Middle frontal gyrus (tissue), 1 donor: Measurements from ENCODE around the gene TREML1.
"Not testable (repeated sequence)": the region's sequence is repeated elsewhere in the genome, so short reads cannot be mapped to it uniquely, and the experiment has no call there.

ENCODE experiments used
- DNase-seq: peaks from one replicate; pipeline ENCODE4 v3.0.0-alpha.2; 2015; ENCODE audit warnings: low spot score; ENCODE audit errors: extremely low spot score

TREML1 gene

DNA sequence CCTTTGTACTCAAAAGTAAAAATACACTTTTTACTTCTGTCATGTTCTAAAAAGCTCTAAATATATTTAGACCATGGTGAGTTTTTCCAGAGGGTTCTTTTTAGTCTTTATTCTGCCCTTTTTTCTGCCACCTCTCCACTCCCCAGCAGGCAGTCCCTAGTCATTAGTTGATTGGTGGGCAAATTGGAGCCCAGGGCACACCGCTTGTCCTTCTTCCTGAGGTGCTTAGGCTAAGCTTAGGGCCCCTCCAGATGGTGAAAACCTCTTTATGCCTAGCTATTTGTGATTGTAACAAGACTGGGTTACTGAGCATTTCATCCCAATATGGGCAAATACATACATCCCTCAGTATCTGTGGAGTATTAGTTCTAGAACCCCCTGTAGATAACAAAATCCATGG is 6.2 kb downstream of the TREML1 start:
- no peak for DNase-seq

DNA sequence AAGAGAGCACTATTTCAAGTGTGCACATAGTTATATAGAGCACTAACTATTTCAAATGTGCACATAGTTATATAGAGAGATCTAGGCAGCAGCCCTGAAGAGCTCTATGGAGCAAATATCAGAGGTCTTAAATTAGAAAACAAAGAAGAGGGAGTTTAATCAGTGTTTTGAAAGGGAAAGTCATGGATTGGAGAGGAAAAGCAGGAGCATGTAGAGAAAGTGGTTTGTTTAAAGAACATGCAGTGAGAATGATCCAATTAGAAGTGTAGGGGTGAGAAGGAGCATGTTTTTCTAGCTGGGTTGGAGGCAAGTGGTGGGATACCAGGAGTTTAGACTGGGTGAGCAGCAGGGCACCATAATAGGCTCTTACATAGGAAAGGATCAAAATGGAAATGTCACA is 17.2 kb downstream of the TREML1 start:
- DNase-seq: no peak

DNA sequence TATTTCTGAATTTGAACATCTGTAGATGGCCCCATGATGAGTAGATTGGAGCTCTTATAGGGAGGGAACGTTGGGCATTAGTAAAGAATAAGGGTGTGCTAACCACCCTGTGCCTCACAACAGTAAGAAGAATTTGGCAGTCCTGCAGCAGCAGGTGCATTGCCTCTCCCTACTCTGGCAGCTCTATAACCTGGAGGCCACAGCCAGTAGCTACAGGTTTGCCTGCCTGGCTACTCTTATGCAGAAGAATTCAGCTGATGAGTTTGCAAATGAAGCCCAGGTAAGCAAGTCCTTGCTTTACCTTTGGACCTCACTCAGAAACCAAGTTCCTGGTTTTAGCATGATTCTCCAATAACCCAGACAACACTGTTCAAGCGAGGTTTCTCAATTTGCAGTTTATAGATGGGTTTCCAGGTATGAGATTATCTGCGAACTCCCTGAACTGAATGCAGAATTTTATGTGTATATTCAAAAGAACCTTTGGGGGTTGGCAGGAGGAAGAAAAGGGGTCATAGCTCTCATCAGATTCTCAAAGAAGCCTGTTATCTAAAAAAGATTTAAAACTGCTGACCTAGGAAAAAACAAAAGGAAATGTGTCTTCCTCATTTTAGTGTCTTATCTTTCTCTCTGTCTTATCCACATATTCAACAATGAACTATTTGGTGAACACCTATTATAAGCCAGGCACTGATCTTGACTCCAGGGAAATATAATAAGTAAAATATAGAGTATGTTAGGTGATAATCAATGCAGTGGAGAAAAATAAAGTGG is 18.9 kb downstream of the TREML1 start:
- DNase-seq: no peak

DNA sequence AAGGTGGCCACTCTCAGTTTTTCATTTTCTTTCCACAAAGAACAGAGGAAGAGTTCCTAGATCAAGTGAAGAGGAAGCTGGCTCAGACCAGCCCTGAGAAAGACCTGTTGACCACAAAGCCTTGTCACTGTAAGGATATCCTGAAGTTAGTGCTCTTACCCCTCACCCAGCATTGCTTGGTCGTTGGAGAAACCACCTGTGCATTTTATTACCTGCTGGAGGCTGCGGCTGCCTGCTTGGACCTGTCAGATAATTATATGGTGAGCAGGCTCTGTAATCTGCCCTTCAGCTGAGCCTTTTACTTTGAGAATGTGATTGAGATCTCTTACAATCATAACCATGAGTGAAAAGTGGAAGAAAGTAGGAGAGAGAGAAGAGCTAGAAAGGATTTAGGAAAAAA is 21.9 kb downstream of the TREML1 start:
- no peak for DNase-seq

DNA sequence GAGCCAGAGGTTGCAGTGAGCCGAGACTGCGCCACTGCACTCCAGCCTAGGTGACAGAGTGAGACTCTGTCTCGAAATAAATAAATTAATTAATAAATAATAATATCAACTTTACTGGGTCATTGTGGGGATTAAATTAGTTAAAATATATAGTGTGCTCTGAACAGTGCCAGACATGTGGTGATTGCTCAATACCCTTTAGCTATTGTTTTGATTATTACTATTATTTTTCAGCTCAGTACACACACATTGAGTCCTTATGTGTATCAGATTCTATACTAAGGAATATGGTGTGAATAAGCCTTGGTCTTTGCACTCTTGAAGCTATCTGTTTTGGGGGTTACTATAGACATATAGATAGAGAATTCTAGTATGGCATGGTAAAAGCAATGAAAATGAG is 28.9 kb downstream of the TREML1 start:
- DNase-seq: no peak

DNA sequence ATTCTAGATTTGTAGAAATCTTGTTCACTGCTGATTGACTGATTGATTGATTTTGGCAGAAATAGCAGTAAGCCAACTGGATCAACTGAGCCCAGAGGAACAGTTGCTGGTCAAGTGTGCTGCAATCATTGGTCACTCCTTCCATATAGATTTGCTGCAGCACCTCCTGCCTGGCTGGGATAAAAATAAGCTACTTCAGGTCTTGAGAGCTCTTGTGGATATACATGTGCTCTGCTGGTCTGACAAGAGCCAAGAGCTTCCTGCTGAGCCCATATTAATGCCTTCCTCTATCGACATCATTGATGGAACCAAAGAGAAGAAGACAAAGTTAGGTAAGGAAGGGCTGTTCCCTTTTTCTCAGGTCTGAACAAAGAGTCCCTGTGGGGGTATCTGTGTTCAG is 31.2 kb downstream of the TREML1 start:
- DNase-seq: no peak

DNA sequence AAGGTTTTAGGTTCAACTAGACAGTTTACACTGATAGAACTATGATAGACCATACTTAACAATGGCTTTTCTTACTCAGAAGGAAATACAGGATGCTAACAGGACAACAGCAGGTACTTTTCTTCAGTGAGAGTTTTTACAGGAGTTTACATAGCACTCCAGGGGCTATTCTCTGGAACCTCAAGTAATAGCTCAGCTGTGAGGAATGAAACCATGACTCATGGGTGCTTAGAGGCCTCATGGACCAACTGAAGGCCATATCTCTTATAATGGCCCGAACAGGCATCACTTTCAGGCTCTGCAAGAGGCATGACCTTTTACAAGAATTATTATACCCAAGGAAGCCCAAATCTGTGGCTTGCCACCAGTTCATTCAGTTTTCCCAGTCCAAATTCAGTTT is 31.8 kb downstream of the TREML1 start:
- no peak for DNase-seq

DNA sequence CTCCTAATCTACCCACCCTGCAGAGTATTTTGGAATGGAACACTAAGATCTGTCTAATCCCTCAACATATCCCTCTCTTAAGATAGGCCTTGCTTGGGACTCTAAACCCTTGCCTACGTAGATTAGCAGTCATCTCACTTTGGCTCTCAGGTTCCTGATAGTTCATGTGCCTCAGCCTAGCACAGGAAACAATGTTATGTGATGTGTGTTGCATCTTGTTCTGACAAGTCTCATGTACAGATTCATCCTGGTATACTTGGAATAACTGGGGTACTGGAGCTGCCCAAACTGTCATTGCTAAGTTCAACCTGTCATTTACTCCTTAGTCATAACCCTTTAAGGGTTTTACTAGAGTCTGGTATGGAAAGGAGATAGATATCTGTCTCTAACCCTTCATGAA is 34.1 kb downstream of the TREML1 start:
- DNase-seq: no peak

DNA sequence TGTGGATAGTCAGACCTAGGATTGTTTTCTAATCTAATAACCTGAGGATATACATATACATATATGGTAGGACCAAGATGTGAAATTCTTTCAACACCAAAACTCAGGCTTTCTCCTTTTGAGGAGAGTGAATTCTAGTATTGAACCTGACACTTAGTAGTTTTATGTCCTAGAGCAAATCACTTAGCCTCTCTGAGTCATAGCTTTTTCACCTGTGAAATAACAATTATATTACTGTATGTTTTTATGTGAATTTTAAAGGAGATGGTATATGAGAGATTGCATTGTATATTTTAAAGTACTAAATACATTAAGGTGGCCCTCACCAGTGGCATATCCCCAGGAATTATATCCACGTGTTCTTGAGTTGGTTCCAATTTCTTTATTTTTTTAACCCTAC is 34.6 kb downstream of the TREML1 start:
- DNase-seq: no peak

DNA sequence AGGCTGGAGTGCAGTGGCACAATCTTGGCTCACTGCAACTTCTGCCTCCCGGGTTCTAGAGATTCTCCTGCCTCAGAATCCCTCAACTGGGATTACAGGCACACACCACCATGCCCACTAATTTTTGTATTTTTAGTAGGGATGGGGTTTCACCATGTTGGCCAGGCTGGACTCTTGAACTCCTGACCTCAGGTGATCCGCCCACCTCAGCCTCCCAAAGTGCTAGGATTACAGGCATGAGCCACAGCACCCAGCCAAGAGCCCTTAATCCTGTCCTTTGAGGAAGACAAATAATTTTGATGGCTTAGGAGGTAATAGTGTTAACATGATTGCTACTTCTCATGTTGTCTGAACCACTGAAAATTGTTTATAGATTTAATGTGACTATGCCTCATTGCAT is 39.1 kb downstream of the TREML1 start:
- DNase-seq: not testable (repeated sequence)

DNA sequence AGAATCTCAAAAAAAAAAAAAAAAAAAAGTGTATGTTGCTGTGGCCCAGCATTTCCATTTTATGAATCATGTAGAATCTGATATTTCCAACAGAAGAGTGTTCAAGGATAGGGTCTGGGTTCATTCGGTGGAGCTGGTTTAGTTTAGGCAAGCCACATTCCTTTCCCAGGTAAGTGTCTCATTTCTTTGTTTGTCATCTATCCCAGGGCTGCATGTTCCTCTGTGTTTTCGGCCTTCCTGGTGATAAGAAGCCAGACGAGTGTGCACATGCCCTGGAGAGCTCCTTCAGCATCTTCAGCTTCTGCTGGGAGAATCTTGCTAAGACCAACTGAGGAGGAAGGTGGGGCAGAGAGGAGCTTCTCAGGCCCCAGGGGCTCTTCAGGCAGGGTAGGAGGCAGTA is 43.1 kb downstream of the TREML1 start:
- no peak for DNase-seq

DNA sequence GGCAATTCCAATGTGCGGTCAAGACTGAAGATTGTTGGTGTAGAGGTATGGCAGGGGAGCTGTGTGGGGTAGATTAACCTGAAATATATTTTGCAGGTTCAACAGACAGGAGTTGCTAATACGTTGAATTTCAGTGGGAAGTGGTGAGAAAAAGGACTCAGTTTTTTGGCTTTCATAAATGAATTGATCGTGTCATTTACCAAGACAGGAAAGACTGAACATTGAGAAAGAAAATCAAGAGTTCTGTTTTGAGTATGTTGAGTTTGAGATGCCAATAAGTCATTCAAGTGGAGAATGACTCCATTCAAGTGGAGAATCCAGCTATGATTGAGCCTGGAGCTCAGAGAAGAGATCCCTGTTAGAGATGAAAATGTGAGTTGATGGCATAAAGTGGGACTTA is 50.3 kb downstream of the TREML1 start:
- DNase-seq: no peak

DNA sequence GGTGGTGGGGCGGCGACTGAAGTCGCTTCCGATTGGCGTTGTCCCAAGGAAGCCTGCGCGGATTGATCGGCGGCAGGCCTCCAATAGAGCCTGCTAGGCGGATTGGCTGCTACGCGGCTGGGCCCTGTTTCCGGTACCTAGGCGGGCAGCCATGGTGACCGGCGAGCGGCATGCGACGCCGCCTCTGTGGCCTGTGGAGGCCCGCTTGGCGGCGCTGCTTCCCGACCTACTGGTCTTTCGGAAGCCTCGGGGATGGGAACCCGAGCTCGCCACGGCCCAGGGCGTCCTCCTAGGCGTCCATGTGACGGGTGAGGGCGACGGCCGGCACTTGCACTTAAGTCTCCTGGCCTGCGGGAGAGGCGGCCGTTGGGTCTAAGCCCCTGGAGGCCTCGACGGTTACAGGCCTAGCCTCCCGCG is 53.3 kb downstream of the TREML1 start:
- no peak for DNase-seq
